Activated gamma-delta T cell treated with Interleukin-2 at 50 U/mL for 16 hours (primary cell): ENCODE results near the gene CLK3.
A peak's percentile ranks its signal among the peaks of the same experiment; 100 is the strongest.

Experiments
- DNase-seq: peaks from one replicate; pipeline ENCODE4 v3.0.0-alpha.2; 2020

CLK3 gene

DNA sequence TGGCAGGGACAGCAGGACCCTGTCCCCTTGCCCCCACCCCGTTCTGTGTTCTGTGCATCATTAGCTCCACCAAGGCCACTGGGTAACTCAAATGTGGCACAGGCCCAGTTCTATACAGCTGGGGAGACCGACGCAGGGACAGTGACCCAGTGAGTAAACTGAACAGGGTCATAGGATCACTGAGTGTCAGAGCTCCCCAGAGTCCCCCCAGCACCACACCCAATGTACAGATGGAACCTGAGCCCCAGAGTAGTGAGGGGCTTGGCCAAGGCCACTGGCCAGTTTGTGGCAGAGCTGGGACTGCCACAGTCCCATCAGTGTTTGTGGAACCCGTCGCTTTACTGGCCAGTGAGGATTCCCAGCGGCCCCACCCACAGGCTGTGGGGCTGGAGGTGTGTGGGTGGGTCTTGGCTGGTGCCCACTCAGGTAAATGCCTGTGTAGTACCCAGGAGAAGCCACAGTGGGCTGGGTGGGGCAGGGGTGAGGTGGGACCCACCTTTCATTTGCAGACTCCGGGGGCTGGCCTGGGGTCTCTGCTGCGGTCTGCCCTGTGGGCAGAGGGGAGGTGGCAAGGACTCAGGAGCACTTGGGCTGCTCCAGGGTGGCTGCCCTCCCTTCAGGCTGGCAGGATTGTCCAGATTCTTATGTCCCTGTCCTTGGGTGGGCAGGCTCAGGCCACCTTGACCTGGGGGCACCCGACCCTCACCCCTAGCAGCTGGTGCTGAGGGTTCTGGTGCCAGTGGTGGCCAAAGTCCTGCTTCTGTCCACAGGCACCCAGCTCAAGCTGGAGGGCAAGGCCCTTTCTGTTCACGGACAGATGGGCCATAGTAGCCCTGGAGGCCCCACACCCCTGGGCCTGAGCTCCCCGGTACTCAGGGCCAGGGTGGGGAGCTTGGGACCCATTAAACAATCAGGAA lies 11.6 kb upstream of the CLK3 start:
- DNase-seq: no peak

DNA sequence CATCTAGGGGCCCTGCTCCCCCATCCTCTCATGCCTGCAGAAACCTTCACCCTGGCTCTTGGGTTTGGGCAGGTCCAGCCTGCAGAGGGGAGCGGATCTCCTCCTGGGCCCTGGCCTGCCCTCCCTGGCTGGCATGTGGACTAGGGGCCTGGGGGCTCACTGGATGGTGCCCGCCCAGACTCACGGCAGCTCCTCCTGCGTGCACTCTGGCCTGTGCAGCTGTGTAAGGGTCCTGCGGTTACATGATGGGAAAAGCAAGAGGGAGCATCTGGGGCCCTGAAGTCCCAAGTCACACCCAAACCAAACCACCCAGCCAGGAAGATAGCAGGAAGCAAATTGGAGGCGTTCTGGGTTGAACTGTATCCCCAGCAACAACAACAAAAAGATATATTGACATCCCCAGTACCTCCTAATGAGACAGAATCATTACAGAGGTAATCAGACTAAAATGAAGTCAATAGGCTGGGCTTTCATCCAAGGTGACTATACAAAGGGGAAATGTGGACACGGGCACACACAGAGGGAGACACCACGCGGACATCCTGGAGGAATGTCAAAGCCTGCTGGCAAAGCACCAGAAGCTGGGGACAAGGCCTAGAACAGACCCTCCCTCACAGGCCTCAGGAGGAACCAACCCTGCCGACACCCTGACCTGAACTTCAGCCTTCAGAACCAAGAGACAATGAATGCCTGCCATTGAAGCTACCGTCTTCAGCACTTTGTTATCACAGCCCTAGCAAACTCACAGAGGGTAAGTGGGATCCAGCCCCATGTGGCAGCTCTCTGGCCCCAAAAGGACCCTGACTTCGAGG lies 10.4 kb upstream of the CLK3 start:
- DNase-seq: no peak

DNA sequence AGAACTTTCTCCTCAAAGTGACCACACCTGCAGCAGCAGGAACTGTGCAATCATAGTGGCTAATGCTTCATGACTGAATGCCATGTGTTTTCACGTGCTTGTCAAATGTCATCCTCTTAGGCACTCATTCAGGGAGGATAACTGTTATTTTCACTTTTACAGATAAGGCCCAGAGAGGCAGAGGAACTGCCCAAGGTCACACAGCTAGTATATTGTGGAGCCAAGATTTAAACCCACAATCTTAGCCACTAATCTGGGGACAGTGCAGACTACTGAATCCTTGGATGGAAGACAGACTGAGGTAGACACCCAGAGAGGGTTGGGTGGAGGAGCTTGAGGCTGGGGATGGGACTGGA lies 9.9 kb upstream of the CLK3 start:
- no peak for DNase-seq

DNA sequence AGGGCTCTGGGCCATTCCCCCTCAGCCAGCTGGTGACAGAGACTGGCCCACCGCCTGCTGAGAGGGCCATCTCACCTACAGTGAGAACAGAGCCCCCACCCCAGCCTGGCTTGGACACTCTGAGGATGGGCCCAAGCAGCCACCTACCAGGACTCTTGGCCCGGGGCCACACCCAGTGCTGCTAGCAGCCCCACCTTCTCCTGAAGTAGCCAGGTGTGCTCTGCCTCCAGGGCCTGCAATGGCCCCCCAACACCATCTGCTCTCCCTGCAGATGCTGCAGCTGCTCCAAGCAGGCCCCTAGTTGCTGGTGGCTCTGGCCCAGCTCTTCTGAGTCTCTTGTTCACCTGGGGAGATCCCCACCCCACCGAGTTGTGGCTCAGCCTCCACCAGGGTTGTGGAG lies 6.8 kb upstream of the CLK3 start:
- no peak for DNase-seq

DNA sequence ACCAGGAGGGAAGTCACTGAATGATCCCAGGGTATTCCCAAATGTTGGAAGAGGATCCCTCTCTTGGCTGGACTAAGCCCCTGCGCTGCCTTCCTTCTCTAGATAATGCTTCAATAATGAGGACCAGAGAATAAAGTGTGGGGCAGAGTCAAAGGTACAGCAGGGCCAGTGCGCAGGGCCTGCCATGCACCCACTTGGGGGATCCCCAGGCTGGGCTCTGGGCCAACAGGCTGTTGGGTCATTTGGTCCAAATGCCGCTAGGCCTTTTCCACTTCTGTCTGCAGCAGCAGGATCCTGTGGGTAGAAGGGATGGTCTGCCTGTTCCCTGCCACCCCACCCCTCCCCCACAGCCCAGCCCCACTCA lies 5.7 kb upstream of the CLK3 start:
- DNase-seq: no peak

DNA sequence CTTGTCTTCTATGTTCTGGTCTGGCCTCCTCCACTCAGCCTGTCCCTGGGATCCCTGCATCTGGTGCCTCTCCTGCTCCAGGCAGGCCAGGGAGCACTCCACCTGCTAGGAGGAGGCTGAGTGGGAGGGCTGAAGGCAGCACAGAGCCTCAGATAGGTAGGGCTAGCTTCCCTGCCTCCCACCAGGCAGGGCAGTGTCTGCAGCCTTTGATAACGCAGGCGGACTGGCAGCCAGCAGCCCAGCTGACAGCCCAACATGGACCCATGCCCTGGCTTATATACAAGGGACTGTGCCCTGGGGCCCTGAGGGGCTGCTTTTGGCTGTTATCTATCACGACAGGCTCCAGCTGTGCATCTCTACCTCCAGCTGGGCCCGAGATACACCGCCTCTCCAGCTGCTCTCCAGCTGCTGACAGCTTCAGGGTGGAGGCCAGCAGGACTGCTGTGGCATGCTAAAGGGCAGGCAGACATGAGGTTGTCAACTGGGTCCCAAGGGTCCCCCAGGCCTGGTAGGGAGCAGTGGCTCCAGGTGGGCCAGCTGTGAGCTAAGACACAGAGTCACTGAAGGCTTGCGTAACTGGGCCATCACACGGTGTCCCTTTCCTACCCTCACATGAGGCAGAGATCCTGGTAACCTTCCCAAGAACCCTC lies 5.2 kb upstream of the CLK3 start:
- no peak for DNase-seq

DNA sequence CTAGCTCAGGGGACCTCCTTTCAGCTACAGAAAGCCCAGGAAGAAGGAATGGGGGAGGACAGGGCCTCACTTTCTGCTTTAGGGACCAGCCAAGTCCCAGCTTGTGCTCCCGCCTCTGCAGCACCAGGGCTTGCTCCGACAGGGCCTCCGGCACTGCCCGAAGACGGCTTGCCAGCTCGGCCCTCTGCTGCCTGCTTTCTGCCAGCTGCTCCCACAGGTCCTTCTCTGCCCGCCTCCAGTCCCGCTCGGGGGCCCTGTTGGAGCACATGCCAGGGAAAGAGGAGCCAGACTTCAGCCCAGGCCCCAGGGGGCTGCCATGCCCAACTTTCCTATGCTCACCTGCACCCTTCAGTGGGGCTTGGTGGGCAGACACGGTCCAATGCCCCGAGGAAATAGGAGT lies 4.3 kb upstream of the CLK3 start:
- no peak for DNase-seq

DNA sequence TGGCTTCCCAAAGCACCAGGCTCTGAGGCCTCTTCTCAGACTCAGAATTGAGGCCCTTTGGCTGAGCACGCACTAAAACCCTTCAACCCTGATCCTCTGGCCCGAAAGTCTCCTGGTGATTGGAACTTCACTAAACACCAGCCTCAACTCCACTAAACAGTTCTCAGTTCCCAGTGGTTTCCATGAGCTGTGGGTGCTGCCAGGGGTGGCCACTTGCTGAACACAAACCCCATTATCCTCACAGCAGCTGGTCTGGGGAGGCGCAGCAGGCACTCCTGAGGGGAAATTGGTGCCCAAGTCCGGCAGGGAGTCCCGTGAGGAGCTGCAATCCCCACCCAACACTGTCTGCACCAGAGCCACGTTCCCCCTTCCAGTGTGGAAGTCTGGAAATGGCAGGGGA lies 3.8 kb upstream of the CLK3 start:
- DNase-seq: no peak

DNA sequence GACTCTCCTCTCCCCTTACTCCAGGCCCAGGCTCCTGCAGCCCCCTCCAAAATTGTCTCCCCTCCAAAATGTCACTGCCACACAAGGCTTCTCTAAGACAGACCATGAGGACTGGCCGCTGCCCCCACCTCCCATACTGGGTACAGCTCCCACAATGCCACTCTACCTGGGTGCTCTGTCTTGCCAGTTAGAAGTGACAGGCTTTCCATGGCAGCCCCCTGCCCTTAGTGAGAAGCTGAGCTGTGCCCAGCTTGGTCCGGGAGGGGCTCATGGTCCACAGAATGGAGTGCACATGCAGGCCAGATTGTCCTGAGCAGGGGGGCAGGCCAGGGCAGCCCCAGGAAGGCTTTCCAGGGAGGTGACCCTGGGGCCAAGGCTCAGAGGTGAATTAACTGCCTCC lies 3.0 kb upstream of the CLK3 start:
- no peak for DNase-seq

DNA sequence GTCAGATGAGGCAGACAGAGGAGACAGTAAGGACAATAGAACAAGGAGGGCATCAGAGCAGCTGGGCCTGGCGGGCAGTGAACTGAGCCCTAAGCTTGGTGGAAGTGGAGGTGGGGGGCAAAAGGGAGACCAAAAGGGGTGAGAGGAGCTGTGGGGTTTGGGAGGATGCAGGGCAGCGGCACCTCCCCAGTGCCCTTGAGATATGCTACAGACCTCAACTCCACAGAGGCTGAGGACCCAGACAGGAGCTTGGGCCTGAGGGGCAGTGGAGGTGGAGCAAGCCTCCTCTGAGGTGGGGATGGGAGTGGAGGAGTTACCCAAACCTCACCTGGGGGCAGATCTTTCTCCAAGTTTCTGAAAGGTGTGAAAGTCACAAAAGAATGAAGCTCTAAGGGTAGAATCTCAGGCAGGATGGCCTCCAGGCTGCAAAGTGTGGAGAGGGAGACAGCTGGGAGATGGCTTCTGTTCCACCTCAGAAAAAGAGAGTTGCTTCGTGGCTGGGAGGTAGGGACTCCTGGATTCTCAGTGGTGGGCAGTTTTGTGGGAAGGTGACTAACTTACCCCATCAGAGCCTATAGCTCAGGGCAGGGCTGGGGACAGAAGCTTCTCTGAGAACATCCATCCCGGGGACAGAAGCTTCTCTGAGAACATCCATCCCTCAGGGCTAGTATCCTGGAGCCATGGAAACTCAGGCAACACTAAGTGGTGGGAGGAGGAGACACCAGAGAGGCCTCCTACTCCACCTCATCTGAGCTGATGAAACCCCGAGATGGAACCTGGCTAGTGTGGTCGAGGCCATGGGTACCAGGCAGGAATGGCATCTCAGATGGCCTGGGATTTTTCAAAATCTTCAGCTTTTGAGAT lies 2.3 kb upstream of the CLK3 start:
- no peak for DNase-seq

DNA sequence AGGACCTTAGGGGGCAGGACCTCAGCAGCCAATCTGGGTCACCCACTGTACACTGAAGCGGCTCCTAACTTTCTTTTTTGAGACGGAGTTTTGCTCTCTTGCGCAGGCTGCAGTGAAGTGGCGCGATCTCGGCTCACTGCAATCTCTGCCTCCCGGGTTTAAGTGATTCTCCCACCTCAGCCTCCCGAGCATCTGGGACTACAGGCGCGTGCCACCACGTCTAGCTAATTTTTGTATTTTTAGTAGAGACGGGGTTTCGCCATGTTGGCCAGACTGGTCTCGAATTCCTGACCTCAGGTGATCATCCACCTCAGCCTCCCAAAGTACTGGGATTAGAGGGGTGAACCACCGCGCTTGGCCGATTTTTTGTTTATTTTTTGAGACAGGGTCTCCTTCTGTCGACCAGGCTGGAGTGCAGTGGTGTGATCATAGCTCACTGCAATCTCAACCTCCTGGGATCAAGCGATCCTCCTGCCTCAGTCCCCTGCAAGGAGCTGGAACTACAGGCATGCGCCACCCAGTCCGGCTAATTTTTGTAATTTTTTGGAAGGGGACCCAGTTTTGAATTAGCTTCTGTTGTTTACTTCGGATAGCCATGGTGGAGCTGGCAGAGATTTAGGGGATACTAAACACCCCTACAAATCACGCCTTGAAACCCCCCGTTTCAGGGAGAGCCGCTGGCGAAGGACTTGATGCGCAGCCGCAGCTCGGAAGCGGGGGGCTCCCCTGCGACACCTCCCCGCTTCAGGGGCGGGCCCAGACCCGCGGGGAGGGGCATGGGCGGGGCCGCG lies 1.5 kb upstream of the CLK3 start:
- DNase-seq: no peak

DNA sequence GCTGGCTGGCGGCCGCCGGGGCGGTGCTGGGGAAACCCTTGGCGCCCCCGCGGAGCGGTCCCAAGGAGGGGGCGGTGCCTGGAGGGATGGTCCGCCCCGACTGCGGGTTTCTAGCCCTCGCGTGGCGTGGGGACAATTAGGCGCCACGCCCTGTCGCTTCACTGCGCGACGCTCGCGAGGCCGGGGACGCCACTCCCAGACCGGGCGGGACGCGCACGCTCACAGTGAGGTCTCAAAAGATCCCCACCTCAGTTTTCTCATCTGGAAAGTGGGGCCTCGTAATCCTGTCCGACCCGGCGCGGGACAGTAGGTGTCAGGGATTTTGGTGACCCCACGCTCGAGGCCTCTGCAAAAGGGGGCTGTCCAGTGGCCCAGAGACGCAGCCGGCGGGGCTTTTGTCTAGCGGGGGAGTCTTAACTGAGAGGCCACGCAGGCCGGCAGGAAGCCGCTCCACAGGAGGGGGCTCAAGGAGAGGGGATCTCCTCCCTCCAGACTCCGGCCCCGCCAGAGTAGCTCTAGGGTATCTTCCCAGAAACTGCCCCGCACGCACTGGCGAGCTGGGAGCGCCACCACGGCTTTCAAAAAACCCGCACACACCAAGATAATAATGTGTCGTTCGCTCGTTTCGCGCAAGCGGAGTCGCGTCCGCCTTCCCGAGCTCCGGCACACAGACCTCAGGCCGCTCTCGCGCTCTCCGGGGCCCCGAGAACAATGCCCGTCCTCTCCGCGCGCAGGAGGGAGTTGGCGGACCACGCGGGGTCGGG lies 710 bp upstream of the CLK3 start:
- DNase-seq: peak; percentile 88

DNA sequence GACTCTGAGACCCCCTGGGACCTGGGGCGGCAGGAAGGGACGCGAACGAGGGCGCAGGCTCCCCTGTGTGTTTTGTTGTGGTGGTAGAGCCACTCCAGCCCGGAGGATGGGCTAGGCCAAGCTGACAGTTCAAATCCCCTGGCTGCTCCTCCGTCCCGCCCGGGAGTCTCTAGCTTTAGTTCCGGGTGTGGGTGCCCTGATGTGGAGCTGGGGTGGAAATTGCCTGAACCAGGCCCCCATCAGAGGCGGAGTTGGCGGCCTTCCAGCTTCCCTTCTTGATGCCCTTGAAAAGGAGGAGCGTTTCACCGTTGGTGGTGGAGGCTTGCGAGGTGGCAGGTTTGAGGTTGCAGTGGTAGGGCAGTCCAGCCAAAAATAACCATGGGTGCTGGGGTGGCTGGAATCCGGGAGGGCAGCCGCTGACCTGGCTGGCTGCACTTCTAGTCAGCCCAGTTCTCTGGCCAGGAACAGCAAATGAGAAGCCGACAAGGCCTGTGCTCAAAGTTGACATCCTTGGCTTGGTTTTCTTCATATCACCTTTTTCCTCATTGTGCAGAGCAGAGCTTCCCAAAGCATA lies 817 bp downstream of the CLK3 start:
- peak; percentile 64 for DNase-seq

DNA sequence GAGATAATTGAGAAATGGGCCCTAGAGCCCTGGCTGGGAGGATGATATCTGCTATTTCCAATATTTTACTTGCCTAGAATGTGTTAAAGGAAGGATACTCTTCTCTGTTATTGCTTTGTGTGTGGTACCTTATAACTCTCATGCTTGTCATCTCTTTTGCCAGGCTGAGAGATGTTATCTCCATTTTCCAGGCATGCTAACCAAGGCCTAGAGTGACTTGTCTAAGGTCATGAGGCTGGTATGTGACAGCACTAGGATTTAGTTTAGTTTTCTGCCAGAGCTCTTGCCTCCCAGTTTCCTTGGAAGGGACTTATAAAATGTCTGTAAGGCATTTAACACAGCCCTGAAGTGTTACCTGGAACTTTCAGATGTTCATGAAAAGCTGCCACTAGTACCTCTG lies 1.4 kb downstream of the CLK3 start:
- no peak for DNase-seq

DNA sequence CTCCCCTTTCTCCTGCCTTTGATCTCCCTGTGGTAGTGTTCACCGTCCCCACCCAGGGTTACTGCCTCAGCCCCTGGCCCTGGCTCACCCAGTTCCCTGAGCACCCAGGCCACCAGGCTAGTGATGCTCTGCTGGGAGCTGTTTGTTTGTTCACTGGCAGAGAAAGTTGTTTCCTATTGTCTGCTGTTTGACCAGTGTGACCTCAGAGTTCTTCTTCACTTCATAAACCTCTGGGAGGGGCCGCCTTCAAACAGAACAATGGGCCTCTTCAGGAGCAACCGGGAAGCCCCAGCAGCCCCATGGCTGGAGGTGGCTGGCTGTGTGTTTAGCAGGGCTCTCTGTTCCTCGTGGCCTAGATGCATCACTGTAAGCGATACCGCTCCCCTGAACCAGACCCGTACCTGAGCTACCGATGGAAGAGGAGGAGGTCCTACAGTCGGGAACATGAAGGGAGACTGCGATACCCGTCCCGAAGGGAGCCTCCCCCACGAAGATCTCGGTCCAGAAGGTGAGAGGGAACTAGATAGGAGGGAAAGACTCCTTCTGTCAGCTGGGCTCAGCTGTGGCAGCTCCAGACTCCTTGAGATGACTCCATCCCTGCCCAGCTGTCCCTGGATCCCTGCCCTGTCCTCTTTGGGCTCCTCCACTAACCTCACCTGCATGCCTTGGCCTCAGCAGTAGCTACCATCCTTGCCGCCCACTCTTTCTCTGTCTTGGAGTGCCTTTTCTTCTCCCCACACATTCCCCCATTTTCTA lies 3.4 kb downstream of the CLK3 start:
- DNase-seq: no peak

DNA sequence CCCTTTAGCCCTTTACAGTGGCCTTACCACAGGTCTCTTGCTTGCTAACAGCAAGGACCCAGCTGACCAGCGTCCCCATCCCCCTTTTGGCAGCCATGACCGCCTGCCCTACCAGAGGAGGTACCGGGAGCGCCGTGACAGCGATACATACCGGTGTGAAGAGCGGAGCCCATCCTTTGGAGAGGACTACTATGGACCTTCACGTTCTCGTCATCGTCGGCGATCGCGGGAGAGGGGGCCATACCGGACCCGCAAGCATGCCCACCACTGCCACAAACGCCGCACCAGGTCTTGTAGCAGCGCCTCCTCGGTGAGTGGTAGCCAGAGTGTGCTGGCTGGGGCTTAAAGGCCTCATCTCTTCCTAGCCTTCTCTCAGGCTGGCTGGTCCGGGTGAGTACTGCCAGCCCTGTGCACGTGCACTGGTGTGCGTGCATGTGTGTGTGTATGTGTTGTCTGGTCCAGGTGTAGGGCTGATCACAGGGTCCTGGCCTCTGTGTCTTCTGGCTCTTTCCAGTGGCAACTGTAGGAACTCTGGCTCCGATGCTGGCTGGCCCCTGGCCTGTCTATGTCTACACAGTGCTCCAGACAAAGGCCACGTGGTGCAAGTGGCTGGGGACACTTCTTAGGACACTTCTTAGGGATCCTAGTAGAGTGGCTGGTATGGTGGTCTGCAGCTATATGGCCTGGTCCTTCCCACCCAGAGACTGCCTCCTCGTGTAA lies 4.4 kb downstream of the CLK3 start:
- no peak for DNase-seq

DNA sequence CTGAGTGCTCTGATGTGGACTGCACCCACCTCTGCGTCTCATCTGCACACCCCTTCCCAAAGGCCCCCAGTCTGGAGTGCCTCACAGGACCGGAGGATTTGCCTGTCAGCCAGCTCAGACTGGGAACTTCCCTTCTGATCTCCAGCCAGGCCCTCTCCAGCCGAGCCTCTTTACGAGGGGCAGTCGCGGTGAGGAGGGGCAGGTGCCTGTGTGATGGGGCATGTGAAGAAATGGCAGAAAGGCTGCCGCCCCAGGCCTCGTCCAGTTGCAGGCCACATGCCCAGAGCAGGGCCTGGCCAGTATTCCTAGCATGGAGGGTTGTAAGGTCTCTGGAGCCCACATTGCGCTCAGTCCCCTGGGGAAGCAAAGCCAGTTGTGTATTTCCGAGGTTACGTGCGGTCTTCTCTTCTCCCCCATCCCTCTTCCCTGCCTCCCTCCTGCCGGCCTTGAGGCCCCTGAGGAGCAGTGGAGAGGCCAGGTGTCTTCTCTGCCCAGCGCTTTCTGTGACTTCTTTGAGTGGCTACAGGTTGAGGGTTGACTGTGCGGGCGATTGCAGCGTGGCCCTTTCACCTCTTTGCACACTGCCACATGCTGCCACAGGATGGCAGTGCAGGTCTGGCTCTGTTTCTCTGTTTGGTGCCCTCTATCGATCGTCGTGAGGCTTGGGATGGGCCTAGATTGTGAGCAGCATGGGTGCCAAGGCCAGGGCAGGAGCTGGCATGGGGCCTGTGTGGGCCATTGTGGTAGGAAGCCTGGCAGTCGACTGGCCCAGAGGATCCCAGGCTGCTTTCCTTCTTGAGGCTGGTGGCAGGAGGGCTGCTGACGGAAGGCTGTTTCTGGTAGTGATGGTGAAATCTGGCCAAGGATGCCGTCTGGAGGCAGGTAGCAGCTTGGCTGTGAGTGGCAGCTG lies 5.3 kb downstream of the CLK3 start:
- peak; percentile 66 for DNase-seq

DNA sequence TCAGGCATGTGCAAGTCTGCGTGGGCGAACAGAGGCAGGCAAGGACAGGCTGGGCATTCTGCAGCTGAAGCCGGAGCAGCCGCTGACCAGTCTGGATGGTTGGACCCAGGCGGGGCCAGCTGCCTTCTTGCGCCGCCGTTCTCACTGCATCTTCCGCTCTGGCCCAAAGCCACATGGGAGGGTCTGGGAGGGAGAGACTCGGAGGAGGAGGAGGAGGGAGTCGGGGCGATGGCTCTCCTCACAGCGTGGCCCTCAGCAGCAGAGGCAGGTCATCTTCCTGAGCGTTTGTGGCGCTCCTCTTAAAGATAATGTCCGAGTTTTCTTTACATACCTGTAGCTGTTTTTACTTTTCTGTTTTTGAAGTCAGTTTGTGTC lies 5.9 kb downstream of the CLK3 start:
- no peak for DNase-seq
